Neuronal stem cell (in vitro differentiated cells): Measurements from ENCODE around the gene CLRN1. TPM values are rescaled to one million over a fixed set of nuclear protein-coding genes. Genes with fewer than 3 reads are reported as not detected.

Experiments
- DNase-seq: peaks from one replicate; pipeline ENCODE4 v3.0.0-alpha.2; 2013; ENCODE audit warnings: low spot score
- H2AFZ ChIP-seq: one replicate; pipeline ENCODE4 v1.6.1; 2013; ENCODE audit warnings: mild to moderate bottlenecking, low read length, inconsistent platforms
- H2AK5ac ChIP-seq: 2 replicates; pipeline ENCODE4 v1.6.1; 2013; ENCODE audit warnings: low read depth, mild to moderate bottlenecking, inconsistent platforms, low read length, moderate library complexity, mixed read lengths
- H2BK120ac ChIP-seq: 2 replicates; pipeline ENCODE4 v1.6.1; 2013; ENCODE audit warnings: low read depth, mild to moderate bottlenecking, inconsistent platforms, low read length, moderate library complexity, mixed read lengths
- H2BK12ac ChIP-seq: one replicate; pipeline ENCODE4 v1.6.1; 2013; ENCODE audit warnings: low read length, inconsistent platforms
- H2BK15ac ChIP-seq: 2 replicates; pipeline ENCODE4 v1.6.1; 2013; ENCODE audit warnings: mild to moderate bottlenecking, low read length, inconsistent platforms, mixed read lengths
- H2BK5ac ChIP-seq: one replicate; pipeline ENCODE4 v1.6.1; 2013; ENCODE audit warnings: inconsistent platforms, mild to moderate bottlenecking, low read length, moderate library complexity
- H3K14ac ChIP-seq: one replicate; pipeline ENCODE4 v1.6.1; 2013; ENCODE audit warnings: low read length, inconsistent platforms
- H3K18ac ChIP-seq: 2 replicates; pipeline ENCODE4 v1.6.1; 2013; ENCODE audit warnings: low read length, inconsistent platforms
- H3K23ac ChIP-seq: 2 replicates; pipeline ENCODE4 v1.6.1; 2013; ENCODE audit warnings: low read depth, mild to moderate bottlenecking, mixed read lengths, low read length, inconsistent platforms; ENCODE audit not compliant: poor library complexity
- H3K27ac ChIP-seq: replicated peaks from 3 replicates; pipeline ENCODE4 v1.5.1; 2013; ENCODE audit warnings: low read length, inconsistent platforms
- H3K27me3 ChIP-seq, 3 experiments: 2 replicates each; pipeline ENCODE4 v1.6.1; 2013; ENCODE audit warnings: low read length in 3 of 3, mild to moderate bottlenecking in 2 of 3, inconsistent platforms in 1 of 3, low read depth in 1 of 3, mixed read lengths in 1 of 3, moderate library complexity in 1 of 3; ENCODE audit not compliant: control insufficient read depth in 3 of 3, insufficient read depth in 3 of 3
- H3K36me3 ChIP-seq, 2 donors: replicated peaks in 1 of 2; 2 replicates each; pipeline ENCODE4 v1.6.1; 2013; ENCODE audit warnings: low read length in 2 of 2; ENCODE audit not compliant: control insufficient read depth in 2 of 2, insufficient read depth in 2 of 2
- H3K4ac ChIP-seq: 2 replicates; pipeline ENCODE4 v1.6.1; 2013; ENCODE audit warnings: inconsistent platforms, mild to moderate bottlenecking, low read length, moderate library complexity
- H3K4me1 ChIP-seq, 2 donors: 1 replicate in 1 of 2; 2 replicates in 1 of 2; pipeline ENCODE4 v1.6.1; 2013; ENCODE audit warnings: low read length in 2 of 2, low read depth in 1 of 2; ENCODE audit not compliant: control insufficient read depth in 2 of 2, insufficient read depth in 1 of 2
- H3K4me2 ChIP-seq: one replicate; pipeline ENCODE4 v1.6.1; 2013; ENCODE audit warnings: mild to moderate bottlenecking, low read length, inconsistent platforms; ENCODE audit not compliant: insufficient read depth, poor library complexity, severe bottlenecking
- H3K4me3 ChIP-seq, 2 donors: 2 replicates each; pipeline ENCODE4 v1.5.1; 2013; ENCODE audit warnings: low read length in 2 of 2, mild to moderate bottlenecking in 2 of 2, inconsistent platforms in 1 of 2, moderate library complexity in 1 of 2
- H3K79me1 ChIP-seq: one replicate; pipeline ENCODE4 v1.6.1; 2013; ENCODE audit warnings: low read depth, mild to moderate bottlenecking, inconsistent platforms, low read length, moderate library complexity
- H3K9ac ChIP-seq: one replicate; pipeline ENCODE4 v1.6.1; 2013; ENCODE audit warnings: mild to moderate bottlenecking, low read depth, low read length, inconsistent platforms; ENCODE audit not compliant: poor library complexity
- H3K9me3 ChIP-seq, 2 donors: replicated peaks in 1 of 2; 2 replicates each; pipeline versions ENCODE3 to v1.6.1; 2013; ENCODE audit warnings: low read length in 2 of 2, mild to moderate bottlenecking in 2 of 2, inconsistent platforms in 1 of 2, low read depth in 1 of 2, mixed read lengths in 1 of 2, moderate library complexity in 1 of 2; ENCODE audit not compliant: control insufficient read depth in 2 of 2, insufficient read depth in 1 of 2
- H4K8ac ChIP-seq: one replicate; pipeline ENCODE4 v1.6.1; 2013; ENCODE audit warnings: low read depth, mild to moderate bottlenecking, inconsistent platforms, low read length, moderate library complexity
- H4K91ac ChIP-seq: one replicate; pipeline ENCODE4 v1.6.1; 2013; ENCODE audit warnings: low read length, low read depth, mild to moderate bottlenecking, inconsistent platforms; ENCODE audit not compliant: poor library complexity
- whole genome bisulfite sequencing, 2 donors: extraction: QIAGEN DNeasy Blood & Tissue Kit; methylation state at CpG; one replicate each; pipeline ENCODE4 v1.1.7; 2013; ENCODE audit warnings: missing lambda C conversion rate in 2 of 2, mixed read lengths in 1 of 2; ENCODE audit not compliant: insufficient read length in 2 of 2, insufficient replicate concordance in 1 of 2; ENCODE audit errors: extremely low coverage in 2 of 2; 5-methylcytosine and 5-hydroxymethylcytosine counted together
- polyA plus RNA-seq, 2 experiments: library from polyadenylated mRNA; stranded (reverse); fragments of 200-250 nt; gene quantifications; one replicate each; pipeline ENCODE4 v1.2.3, GENCODE V29; 2013

Gene CLRN1, protein sequence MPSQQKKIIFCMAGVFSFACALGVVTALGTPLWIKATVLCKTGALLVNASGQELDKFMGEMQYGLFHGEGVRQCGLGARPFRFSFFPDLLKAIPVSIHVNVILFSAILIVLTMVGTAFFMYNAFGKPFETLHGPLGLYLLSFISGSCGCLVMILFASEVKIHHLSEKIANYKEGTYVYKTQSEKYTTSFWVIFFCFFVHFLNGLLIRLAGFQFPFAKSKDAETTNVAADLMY
- 0.08 TPM for polyA plus RNA-seq (2013, experiment 1 of 2)
- 0.07 TPM for polyA plus RNA-seq (2013, experiment 2 of 2)

DNA sequence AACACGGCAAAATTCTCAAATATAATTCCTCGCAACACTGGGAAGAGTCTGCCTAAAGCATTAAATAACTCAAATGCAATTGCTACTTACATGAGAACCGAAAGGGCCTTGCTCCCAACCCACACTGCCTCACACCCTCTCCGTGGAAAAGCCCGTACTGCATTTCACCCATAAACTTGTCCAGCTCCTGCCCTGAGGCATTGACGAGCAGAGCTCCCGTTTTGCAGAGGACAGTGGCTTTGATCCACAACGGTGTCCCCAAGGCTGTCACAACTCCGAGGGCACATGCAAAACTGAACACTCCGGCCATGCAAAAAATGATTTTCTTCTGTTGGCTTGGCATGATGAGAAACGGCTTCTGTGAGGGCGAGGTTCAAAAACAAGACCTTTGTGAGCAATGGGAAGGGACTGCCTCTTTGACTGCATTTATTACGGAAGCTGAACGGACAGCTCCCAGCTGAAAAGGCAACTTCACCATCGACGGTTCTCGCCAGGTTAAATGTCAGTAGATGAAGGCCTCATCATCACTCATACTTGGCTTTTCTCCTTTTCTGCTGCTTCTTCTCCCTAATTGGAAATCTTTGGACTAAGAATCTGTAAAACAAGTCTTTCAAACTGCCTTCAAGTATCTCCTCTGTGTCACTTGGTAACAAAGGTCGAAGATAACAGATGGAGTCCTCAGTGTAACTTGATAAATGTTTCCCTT is at the start of gene CLRN1:
TSS of gene CLRN1 (minus strand) at position 362 of the 706 bp plus-strand sequence. CDS start at position 343, 19 bp downstream.
- DNase-seq, result no peak
- H3K36me3 ChIP-seq, result no peaks in the 10 kb centered on the region
- no peak within 1 kb of the TSS for H2BK12ac ChIP-seq
- H3K14ac ChIP-seq, result no peak within 1 kb of the TSS
- H2BK120ac ChIP-seq, result no peak within 1 kb of the TSS
- peak within 1 kb of the TSS; percentile 8 for H2AFZ ChIP-seq
- H2BK15ac ChIP-seq, result no peak within 1 kb of the TSS
- no peak within 1 kb of the TSS for H4K91ac ChIP-seq
- H3K4ac ChIP-seq, result no peak within 1 kb of the TSS
- H3K4me3 ChIP-seq, result no peak within 1 kb of the TSS
- H3K23ac ChIP-seq, result no peak within 1 kb of the TSS
- H3K27ac ChIP-seq, result no peak within 1 kb of the TSS
- WGBS, 2 donors, result no CpG with 5 or more reads among the region's 18 CpGs
- H3K9me3 ChIP-seq, result no peaks in the 10 kb centered on the region
- no peak within 1 kb of the TSS for H3K4me2 ChIP-seq
- H2BK5ac ChIP-seq, result no peak within 1 kb of the TSS
- no peaks in the 10 kb centered on the region for H3K27me3 ChIP-seq
- no peak within 1 kb of the TSS for H3K9ac ChIP-seq
- peak within 1 kb of the TSS; percentile 45 for H3K18ac ChIP-seq
- no peak within 1 kb of the TSS for H4K8ac ChIP-seq
- peaks cover 8 to 12% of the 10 kb centered on the region in 2 donors for H3K4me1 ChIP-seq
- H3K79me1 ChIP-seq, result no peaks in the 10 kb centered on the region
- no peak within 1 kb of the TSS for H2AK5ac ChIP-seq

DNA sequence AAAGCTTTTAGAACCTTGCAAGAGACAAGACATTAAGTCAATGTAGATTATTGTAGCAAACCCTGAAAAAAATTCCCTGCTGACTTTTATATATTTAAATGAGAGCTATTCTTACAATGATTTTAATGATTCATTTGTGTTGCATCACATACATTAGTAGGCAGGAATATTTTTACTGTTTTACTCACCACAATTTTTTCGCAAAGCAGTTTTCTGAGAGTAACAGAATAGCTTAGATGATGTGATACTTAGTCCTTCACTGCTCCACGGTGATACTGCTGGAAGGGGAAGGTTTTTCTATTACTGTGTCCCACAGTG is 43.9 kb upstream of the CLRN1 start:
- Histone ChIP-seq H3K36me3 (no peaks in the 10 kb centered on the region), H3K23ac (no peak overlapping the region)
- no CpG with 5 or more reads among the region's 2 CpGs for whole genome bisulfite sequencing, 2 donors

DNA sequence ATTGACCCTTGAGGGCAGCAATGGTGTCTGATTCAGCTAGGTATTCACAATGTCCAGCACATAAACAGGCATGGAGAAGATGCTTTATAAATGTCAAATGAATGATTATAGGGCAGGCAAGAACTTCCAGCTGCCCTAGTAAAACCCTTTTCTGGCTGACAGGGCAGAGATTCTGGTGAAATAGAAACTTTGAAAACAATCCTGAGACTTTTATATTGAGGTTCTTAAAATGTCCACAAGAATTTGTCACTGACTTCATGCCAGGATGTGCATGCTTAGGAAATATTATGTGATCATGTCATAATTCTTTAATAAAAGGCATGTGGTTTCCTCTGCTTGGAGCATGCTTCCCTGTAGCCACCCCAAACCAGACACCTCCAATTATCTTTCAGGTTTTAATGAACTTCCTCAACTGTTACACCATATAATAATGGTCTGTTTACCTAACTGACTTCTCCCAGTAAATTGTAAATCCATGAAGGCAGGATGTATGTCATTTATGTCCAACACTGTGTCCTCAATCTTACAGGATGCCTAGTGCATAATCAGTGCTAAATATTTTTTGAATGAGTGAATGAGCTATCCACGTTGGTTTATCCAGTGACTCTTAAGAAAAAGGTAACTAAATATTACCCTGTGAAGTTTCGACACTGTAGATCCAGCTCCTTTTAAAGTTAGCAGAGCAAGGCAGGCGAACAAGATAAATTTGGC is 43.4 kb upstream of the CLRN1 start:
- H3K36me3 ChIP-seq, result no peaks in the 10 kb centered on the region
- H4K91ac ChIP-seq, result no peak overlapping the region
- H3K4ac ChIP-seq, result no peak overlapping the region
- peaks cover 0 to 9% of the 10 kb centered on the region in 2 donors for H3K4me1 ChIP-seq
- WGBS, 2 donors, result no CpG with 5 or more reads among the region's 3 CpGs
- H2AFZ ChIP-seq, result no peak overlapping the region
- no peak for DNase-seq
- H3K14ac ChIP-seq, result no peak overlapping the region
- H3K27me3 ChIP-seq, result no peaks in the 10 kb centered on the region
- no peak overlapping the region for H2AK5ac ChIP-seq
- no peak overlapping the region for H3K18ac ChIP-seq
- H3K4me2 ChIP-seq, result no peak overlapping the region
- H3K27ac ChIP-seq, result no peak overlapping the region
- no peak overlapping the region for H3K23ac ChIP-seq
- H3K9me3 ChIP-seq, result no peaks in the 10 kb centered on the region
- H3K4me3 ChIP-seq, result no peak overlapping the region
- H2BK5ac ChIP-seq, result no peak overlapping the region
- H2BK15ac ChIP-seq, result no peak overlapping the region
- no peaks in the 10 kb centered on the region for H3K79me1 ChIP-seq
- H4K8ac ChIP-seq, result no peak overlapping the region
- no peak overlapping the region for H2BK12ac ChIP-seq
- H2BK120ac ChIP-seq, result no peak overlapping the region
- no peak overlapping the region for H3K9ac ChIP-seq

More for the DNA sequence above, 43.9 kb upstream of the CLRN1 start:
- Histone ChIP-seq H3K27ac (no peak overlapping the region), H2AFZ (no peak overlapping the region), H2BK5ac (no peak overlapping the region), H2BK120ac (no peak overlapping the region), H4K8ac (no peak overlapping the region), H2BK12ac (no peak overlapping the region), H2AK5ac (no peak overlapping the region), H3K18ac (no peak overlapping the region), H3K79me1 (no peaks in the 10 kb centered on the region), H3K4ac (no peak overlapping the region), H3K9me3 (no peaks in the 10 kb centered on the region), H3K4me3 (no peak overlapping the region), H2BK15ac (no peak overlapping the region), H3K4me2 (no peak overlapping the region), H3K4me1 (peaks cover 0 to 8% of the 10 kb centered on the region in 2 donors), H4K91ac (no peak overlapping the region), H3K14ac (no peak overlapping the region), H3K27me3 (no peaks in the 10 kb centered on the region), H3K9ac (no peak overlapping the region)
- DNase-seq, result no peak

DNA sequence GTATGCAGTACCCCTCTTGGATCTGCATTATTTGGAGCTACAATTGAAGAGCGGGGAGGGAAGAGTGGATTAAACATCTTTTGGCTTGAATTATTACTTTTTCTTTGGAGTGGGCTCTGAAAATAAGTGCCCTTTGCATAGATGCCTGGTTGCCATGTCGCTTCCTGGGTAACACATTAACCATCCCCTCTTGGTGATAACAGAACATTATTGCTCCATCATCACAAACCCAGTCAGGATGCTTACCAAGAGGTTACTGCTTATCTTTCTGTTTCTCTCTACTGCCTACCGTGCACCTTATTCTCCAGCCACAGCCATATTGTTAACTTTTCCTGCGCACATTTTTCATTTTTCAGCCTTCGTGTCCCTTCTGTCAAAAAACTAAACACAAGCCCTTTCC is 42.7 kb upstream of the CLRN1 start:
- Histone ChIP-seq H2AK5ac (no peak overlapping the region), H3K23ac (no peak overlapping the region), H3K14ac (no peak overlapping the region), H2BK5ac (no peak overlapping the region), H3K4me1 (peaks cover 0 to 11% of the 10 kb centered on the region in 2 donors), H3K4ac (no peak overlapping the region), H3K9ac (no peak overlapping the region), H4K91ac (no peak overlapping the region), H3K4me2 (no peak overlapping the region), H3K4me3 (no peak overlapping the region), H3K79me1 (no peaks in the 10 kb centered on the region), H3K27ac (no peak overlapping the region), H3K18ac (no peak overlapping the region), H2BK15ac (no peak overlapping the region), H3K36me3 (no peaks in the 10 kb centered on the region), H2BK120ac (no peak overlapping the region), H3K9me3 (no peaks in the 10 kb centered on the region), H2AFZ (no peak overlapping the region), H4K8ac (no peak overlapping the region), H2BK12ac (no peak overlapping the region), H3K27me3 (no peaks in the 10 kb centered on the region)
- no CpG with 5 or more reads among the region's 5 CpGs for WGBS, 2 donors
- DNase-seq, result no peak
